ENCODE data around the gene SPSB4. TPM values are rescaled to one million over a fixed set of nuclear protein-coding genes. Genes with fewer than 3 reads are reported as not detected.

SPSB4 gene
- total and polyA plus RNA-seq, 9 of the 15 experiments (the other 6 are each of a cell fraction or from before 2014, with no cell fraction given) = not detected

GRCh38 chr3:141057436-141057835 lies 6.3 kb downstream of the SPSB4 start:
- DNase-seq (ENCODE audit: extremely low read depth in 1 of 4, low spot score in 3 of 4) (no peak), FAIRE-seq (no peak), ATAC-seq (no peak)
- no peaks in the 10 kb centered on the region for H3K36me3 ChIP-seq (ENCODE audit: control insufficient read depth, insufficient read depth, low read length)
- no peak overlapping the region for H3K27ac ChIP-seq (ENCODE audit: extremely low read depth, low read depth, low read length)
- no peak overlapping the region for H3K9ac ChIP-seq (ENCODE audit: insufficient read depth in 1 of 2, low read depth in 2 of 2, low read length in 2 of 2)
- H3K9me1 ChIP-seq (ENCODE audit: control insufficient read depth, insufficient read depth, low read length) = no peaks in the 10 kb centered on the region
- intact Hi-C loops (cut with micrococcal nuclease) = no loop called here
- BruUV-seq (replicated peaks) = no TSS peak
- POLR2A ChIA-PET = no interaction called here
- H3K27me3 ChIP-seq (ENCODE audit: control insufficient read depth in 2 of 2, insufficient read depth in 2 of 2, low read length in 2 of 2) = peaks cover 3 to 33% of the 10 kb centered on the region in 2 experiments; a peak in 4 of 5 replicates
- no peak overlapping the region for H2AFZ ChIP-seq (ENCODE audit: low read depth, low read length)
- no peak overlapping the region for H3K4me3 ChIP-seq
- no peaks in the 10 kb centered on the region for H3K9me3 ChIP-seq (replicated peaks; ENCODE audit: control insufficient read depth, insufficient read depth, low read depth, low read length)
- in situ Hi-C loops (cut with MboI) = no loop called here
- H3K4me1 ChIP-seq (replicated peaks in 1 of 2; ENCODE audit: control insufficient read depth in 2 of 2, insufficient read depth in 2 of 2, low read length in 2 of 2) = peaks cover 0 to 3% of the 10 kb centered on the region in 2 experiments; a peak in 1 of 5 replicates
- no peaks in the 10 kb centered on the region for H4K20me1 ChIP-seq (replicated peaks; ENCODE audit: control insufficient read depth, insufficient read depth, low read length)
- CTCF ChIA-PET (ENCODE audit: low intra/inter-chr PET ratio) = no interaction called here
- no peaks in the 10 kb centered on the region for H3K79me2 ChIP-seq (ENCODE audit: control insufficient read depth, insufficient read depth, low read length)
- H3K4me2 ChIP-seq (ENCODE audit: insufficient read depth, low read length) = no peak overlapping the region
- TF ChIP-seq ZNF695 (CRISPR knock-in tag; IDR thresholded peaks at IDR 0.05) (no peak), ZFP36 (IDR thresholded peaks at IDR 0.05; ENCODE audit: low read depth, low read length, partially characterized antibody) (no peak), SNIP1 (IDR thresholded peaks at IDR 0.05; ENCODE audit: low read depth) (no peak), BRD4 (IDR thresholded peaks at IDR 0.05) (no peak), NONO (IDR thresholded peaks at IDR 0.05; ENCODE audit: low read depth in 2 of 2, low read length in 1 of 2) (no peak), GTF2E2 (tag; IDR thresholded peaks at IDR 0.05) (no peak)
- WGBS (ENCODE audit: insufficient coverage, low coverage, missing lambda C conversion rate) = 0% methylated on average over 7 of the region's 7 CpGs
